Thyroid gland (tissue), 4 donors: Measurements from ENCODE around the gene SPEG. TPM values are rescaled to one million over a fixed set of nuclear protein-coding genes. Genes with fewer than 3 reads are reported as not detected.

ENCODE experiments used
- DNase-seq, 2 donors: peaks; one replicate each; pipeline ENCODE4 v3.0.0-alpha.2; 2019
- H3K27ac ChIP-seq, 3 donors: fragments of 200-600 bp; sonication (generic); 1 replicate in 2 of 3; 2 replicates in 1 of 3; pipeline ENCODE4 v1.5.1; 2016 to 2019; ENCODE audit warnings: mild to moderate bottlenecking in 1 of 3, moderate library complexity in 1 of 3
- H3K27me3 ChIP-seq: fragments of 200-600 bp; sonication (generic); one replicate; pipeline ENCODE4 v1.5.1; 2019
- H3K36me3 ChIP-seq, 2 donors: fragments of 200-600 bp; sonication (generic); one replicate each; pipeline ENCODE4 v1.5.1; 2016 to 2019
- H3K4me1 ChIP-seq, 2 donors: fragments of 200-600 bp; sonication (generic); one replicate each; pipeline ENCODE4 v1.5.1; 2017 to 2019
- H3K4me3 ChIP-seq, 3 donors: fragments of 200-600 bp; sonication (generic); replicated peaks in 1 of 3; 1 replicate in 2 of 3; 2 replicates in 1 of 3; pipeline ENCODE4 v1.5.1; 2016; ENCODE audit warnings: mild to moderate bottlenecking in 1 of 3
- H3K9me3 ChIP-seq: fragments of 200-600 bp; sonication (generic); one replicate; pipeline ENCODE4 v1.5.1; 2017
- CTCF ChIP-seq, 6 experiments: fragments of 200-600 bp in 3 of 6; fragments of 450-650 bp in 3 of 6; sonication (generic) in 3 of 6; IDR thresholded peaks; one replicate each; pipeline ENCODE4 v1.5.1; 2016 to 2019; ENCODE audit warnings: antibody characterized with exemption in 6 of 6, mild to moderate bottlenecking in 2 of 6, inconsistent platforms in 1 of 6, moderate library complexity in 1 of 6
- POLR2A ChIP-seq, 2 donors: fragments of 450-650 bp; IDR thresholded peaks; one replicate each; pipeline ENCODE4 v1.6.1; 2017; ENCODE audit warnings: antibody characterized with exemption in 2 of 2, mild to moderate bottlenecking in 2 of 2, moderate library complexity in 1 of 2
- WGBS, 2 donors: methylation state at CpG; one replicate each; pipeline ENCODE4 v1.1.5; 2017; 5-methylcytosine and 5-hydroxymethylcytosine counted together
- intact Hi-C: fragments of 100-400 bp; cut with DNase I; formaldehyde crosslinking; loops from one replicate; pipeline ENCODE4 v1.15.1; 2023
- total RNA-seq, 4 donors: library from RNA; depleted of rRNA; stranded (reverse); fragments of >200 nt; gene quantifications; one replicate each; pipeline ENCODE4 v1.2.3, GENCODE V29; 2016

SPEG gene
- total RNA-seq, 4 donors from 2014 or later = 1.9 to 3.5 (median 3.3) TPM

GRCh38 chr2:219448776-219449341 is 14.2 kb downstream of the SPEG start:
- no peak for DNase-seq
- no peak overlapping the region for H3K4me3 ChIP-seq
- 30 to 41% methylated on average over 10 to 14 of the region's 51 CpGs for WGBS, 2 donors
- peaks cover 8% of the 10 kb centered on the region for H3K27me3 ChIP-seq
- H3K36me3 ChIP-seq = no peaks in the 10 kb centered on the region
- H3K9me3 ChIP-seq = no peaks in the 10 kb centered on the region
- no peak for TF ChIP-seq CTCF (IDR thresholded peaks at IDR 0.05)
- no peak for TF ChIP-seq POLR2A (IDR thresholded peaks at IDR 0.05)
- H3K27ac ChIP-seq = no peak overlapping the region
- intact Hi-C loops = no loop called here
- peaks cover 0 to 11% of the 10 kb centered on the region in 2 donors for H3K4me1 ChIP-seq

GRCh38 chr2:219449609-219450008 is 15.0 kb downstream of the SPEG start:
- Histone ChIP-seq H3K27me3 (peaks cover 8% of the 10 kb centered on the region), H3K27ac (no peak overlapping the region), H3K9me3 (no peaks in the 10 kb centered on the region), H3K4me3 (no peak overlapping the region), H3K4me1 (peaks cover 0 to 11% of the 10 kb centered on the region in 2 donors), H3K36me3 (no peaks in the 10 kb centered on the region)
- intact Hi-C loops = loop anchor here (5.0 kb wide), 1 partner anchor 42 kb away; no protein-coding TSS in a partner anchor
- 88 to 93% methylated on average over 5 of the region's 5 CpGs for WGBS, 2 donors
- TF ChIP-seq CTCF (IDR thresholded peaks at IDR 0.05) (no peak), POLR2A (IDR thresholded peaks at IDR 0.05) (no peak)
- no peak for DNase-seq

GRCh38 chr2:219451661-219452360 is 17.2 kb downstream of the SPEG start:
- intact Hi-C loops = loop anchor here (5.0 kb wide), 1 partner anchor 45 kb away; no protein-coding TSS in a partner anchor
- Histone ChIP-seq H3K9me3 (no peaks in the 10 kb centered on the region), H3K27ac (no peak overlapping the region), H3K27me3 (peaks cover 8% of the 10 kb centered on the region), H3K4me3 (no peak overlapping the region), H3K4me1 (peaks cover 0 to 11% of the 10 kb centered on the region in 2 donors), H3K36me3 (no peaks in the 10 kb centered on the region)
- no peak for TF ChIP-seq POLR2A (IDR thresholded peaks at IDR 0.05)
- no peak for TF ChIP-seq CTCF (IDR thresholded peaks at IDR 0.05)
- 60 to 63% methylated on average over 8 to 10 of the region's 18 CpGs for WGBS, 2 donors
- no peak for DNase-seq

- WGBS, 2 donors = 77 to 85% methylated on average over 23 of the region's 23 CpGs
- H3K27ac ChIP-seq = no peak overlapping the region
- intact Hi-C loops = loop anchor here (5.0 kb wide), 1 partner anchor 45 kb away; no protein-coding TSS in a partner anchor
- H3K9me3 ChIP-seq = no peaks in the 10 kb centered on the region
- no peaks in the 10 kb centered on the region for H3K36me3 ChIP-seq
- H3K4me3 ChIP-seq = no peak overlapping the region
- H3K4me1 ChIP-seq = peaks cover 0 to 11% of the 10 kb centered on the region in 2 donors
- DNase-seq = no peak
- no peak for TF ChIP-seq POLR2A (IDR thresholded peaks at IDR 0.05)
- no peak for TF ChIP-seq CTCF (IDR thresholded peaks at IDR 0.05)
- H3K27me3 ChIP-seq = peaks cover 7% of the 10 kb centered on the region
Measured at GRCh38 chr2:219452361-219453317, 18.0 kb downstream of the SPEG start.
